ENCODE measurements around the gene NKD1. TPM values are rescaled to one million over a fixed set of nuclear protein-coding genes. Genes with fewer than 3 reads are reported as not detected.

NKD1 gene
- total RNA-seq, 2 experiments from 2014 or later = 0.67 to 1.6 TPM

DNA sequence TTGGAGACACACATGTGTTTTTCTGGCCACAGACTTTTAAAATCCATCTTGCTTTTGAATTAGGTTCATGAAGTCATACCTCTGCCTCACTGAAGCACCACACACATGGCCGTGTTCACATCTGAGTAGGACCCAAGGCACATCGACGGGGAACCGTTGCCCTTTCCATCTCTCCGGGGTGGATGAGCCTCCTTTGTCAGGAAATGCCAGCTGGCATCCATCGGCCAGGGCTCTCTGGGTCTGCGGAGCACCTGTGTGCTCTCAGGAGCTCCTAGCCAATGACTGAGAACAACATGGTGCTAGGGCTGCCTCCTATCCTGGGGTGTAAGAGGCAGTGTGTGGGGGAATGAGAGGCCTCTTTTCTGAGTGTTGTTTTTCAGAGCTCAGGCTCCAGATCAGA is 24.5 kb upstream of the NKD1 start:
- intact Hi-C loops (cut with micrococcal nuclease) = no loop called here
- H3K27me3 Mint-ChIP-seq = peaks cover 5% of the 10 kb centered on the region
- H3K4me3 Mint-ChIP-seq = no peak overlapping the region
- ChIA-PET CTCF (interaction anchor here (1.6 kb wide), 1 partner anchor 283 kb away, joined by 4 read pairs; no protein-coding TSS in a partner anchor), POLR2A (no interaction called here)
- no peaks in the 10 kb centered on the region for H3K4me1 Mint-ChIP-seq (ENCODE audit: low read depth)
- H3K27ac Mint-ChIP-seq = no peak overlapping the region
- H3K9me3 Mint-ChIP-seq = no peaks in the 10 kb centered on the region
- H3K36me3 Mint-ChIP-seq = no peaks in the 10 kb centered on the region
- no peak for DNase-seq

DNA sequence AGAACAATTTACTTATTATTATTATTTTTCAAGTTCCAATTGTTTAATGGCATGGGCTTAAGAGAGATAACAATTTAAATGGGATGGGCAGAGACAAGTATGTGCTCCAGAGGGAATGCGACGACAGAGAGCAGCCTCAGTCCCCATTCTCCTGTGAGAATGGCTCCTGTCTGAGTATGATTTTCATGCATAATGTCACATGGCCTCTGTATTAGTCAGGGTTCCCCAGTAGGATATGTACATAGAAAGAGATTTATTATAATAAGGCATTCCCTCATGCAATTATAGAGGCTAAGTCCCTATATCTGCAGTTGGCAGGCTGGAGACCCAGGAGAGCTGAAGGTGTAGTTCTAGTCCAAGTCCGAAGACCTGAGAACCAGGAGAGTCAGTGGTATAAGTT is 22.9 kb upstream of the NKD1 start:
- peaks cover 5% of the 10 kb centered on the region for H3K27me3 Mint-ChIP-seq
- peaks cover 15% of the 10 kb centered on the region for H3K9me3 Mint-ChIP-seq
- no peak for DNase-seq
- no peak overlapping the region for H3K27ac Mint-ChIP-seq
- H3K36me3 Mint-ChIP-seq = no peaks in the 10 kb centered on the region
- intact Hi-C loops (cut with micrococcal nuclease) = no loop called here
- CTCF ChIA-PET = no interaction called here
- POLR2A ChIA-PET = no interaction called here
- H3K4me1 Mint-ChIP-seq (ENCODE audit: low read depth) = no peaks in the 10 kb centered on the region
- no peak overlapping the region for H3K4me3 Mint-ChIP-seq

DNA sequence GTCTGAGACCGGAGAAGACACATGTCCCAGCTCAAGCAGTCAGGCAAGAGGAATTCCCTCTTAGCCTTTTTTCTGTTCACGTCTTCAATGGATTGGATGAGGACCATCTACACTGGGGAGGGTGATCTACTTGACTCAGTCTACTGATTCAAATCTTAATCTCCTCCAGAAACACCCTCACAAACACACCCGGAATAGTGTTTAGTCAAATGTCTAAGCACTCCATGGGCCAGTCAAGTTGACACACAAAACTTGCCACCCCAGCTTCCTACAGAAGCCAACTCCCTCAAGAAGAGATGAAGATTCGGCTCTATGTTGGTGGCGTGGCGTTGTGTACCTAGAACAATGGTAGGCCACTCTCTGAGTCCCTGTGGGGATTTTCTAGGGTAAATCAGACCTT is 22.5 kb upstream of the NKD1 start:
- POLR2A ChIA-PET = no interaction called here
- H3K4me3 Mint-ChIP-seq = no peak overlapping the region
- H3K36me3 Mint-ChIP-seq = no peaks in the 10 kb centered on the region
- H3K4me1 Mint-ChIP-seq (ENCODE audit: low read depth) = no peaks in the 10 kb centered on the region
- intact Hi-C loops (cut with micrococcal nuclease) = no loop called here
- H3K27ac Mint-ChIP-seq = no peak overlapping the region
- no peak for DNase-seq
- H3K9me3 Mint-ChIP-seq = peaks cover 19% of the 10 kb centered on the region
- CTCF ChIA-PET = no interaction called here
- H3K27me3 Mint-ChIP-seq = peaks cover 5% of the 10 kb centered on the region

DNA sequence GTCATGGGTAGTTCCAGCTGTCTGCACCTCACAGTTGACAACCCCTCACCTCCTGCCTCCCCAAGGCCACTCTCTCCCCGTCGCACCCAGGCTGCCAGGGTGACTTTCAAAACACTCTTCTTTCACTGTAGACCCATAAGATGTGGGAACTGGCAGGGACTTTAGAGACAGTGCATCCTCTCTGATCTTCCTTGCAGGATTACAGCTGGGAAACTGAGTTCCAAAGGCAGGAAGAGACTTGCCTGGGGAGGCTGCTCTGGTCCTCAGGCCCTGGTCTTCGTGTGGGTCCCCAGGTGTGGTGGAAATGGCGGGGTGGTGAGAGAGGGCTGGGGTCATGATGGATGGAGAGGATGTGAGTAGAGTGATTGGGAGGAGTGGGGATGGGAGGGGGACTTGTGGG is 21.9 kb upstream of the NKD1 start:
- H3K4me1 Mint-ChIP-seq (ENCODE audit: low read depth) = no peaks in the 10 kb centered on the region
- intact Hi-C loops (cut with micrococcal nuclease) = no loop called here
- ChIA-PET POLR2A (no interaction called here), CTCF (no interaction called here)
- no peak for DNase-seq
- H3K27ac Mint-ChIP-seq = no peak overlapping the region
- peaks cover 19% of the 10 kb centered on the region for H3K9me3 Mint-ChIP-seq
- peaks cover 5% of the 10 kb centered on the region for H3K27me3 Mint-ChIP-seq
- H3K4me3 Mint-ChIP-seq = no peak overlapping the region
- no peaks in the 10 kb centered on the region for H3K36me3 Mint-ChIP-seq

DNA sequence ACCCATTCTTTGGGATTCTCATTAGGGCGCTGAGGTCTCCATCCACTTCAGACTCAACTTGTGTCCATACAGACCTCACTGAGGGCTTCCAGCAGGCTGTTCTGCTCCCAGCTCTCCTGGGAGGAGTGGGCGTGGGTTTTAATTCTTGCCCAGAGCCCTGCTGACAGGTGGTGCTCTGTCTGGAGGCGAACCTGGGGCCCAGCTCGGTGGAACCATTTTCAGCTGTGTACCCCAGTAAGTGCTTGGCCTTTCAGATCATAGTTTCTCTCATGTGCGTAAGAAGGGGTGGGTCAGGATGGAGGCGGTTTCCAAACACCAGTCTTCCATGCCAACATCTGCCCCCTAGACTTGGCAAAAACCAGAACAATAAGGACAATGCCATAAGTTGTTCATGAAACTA is 21.4 kb upstream of the NKD1 start:
- no peaks in the 10 kb centered on the region for H3K36me3 Mint-ChIP-seq
- CTCF ChIA-PET = no interaction called here
- H3K4me1 Mint-ChIP-seq (ENCODE audit: low read depth) = no peaks in the 10 kb centered on the region
- peaks cover 5% of the 10 kb centered on the region for H3K27me3 Mint-ChIP-seq
- peaks cover 19% of the 10 kb centered on the region for H3K9me3 Mint-ChIP-seq
- no peak overlapping the region for H3K4me3 Mint-ChIP-seq
- no peak overlapping the region for H3K27ac Mint-ChIP-seq
- intact Hi-C loops (cut with micrococcal nuclease) = no loop called here
- POLR2A ChIA-PET = no interaction called here
- DNase-seq = no peak

DNA sequence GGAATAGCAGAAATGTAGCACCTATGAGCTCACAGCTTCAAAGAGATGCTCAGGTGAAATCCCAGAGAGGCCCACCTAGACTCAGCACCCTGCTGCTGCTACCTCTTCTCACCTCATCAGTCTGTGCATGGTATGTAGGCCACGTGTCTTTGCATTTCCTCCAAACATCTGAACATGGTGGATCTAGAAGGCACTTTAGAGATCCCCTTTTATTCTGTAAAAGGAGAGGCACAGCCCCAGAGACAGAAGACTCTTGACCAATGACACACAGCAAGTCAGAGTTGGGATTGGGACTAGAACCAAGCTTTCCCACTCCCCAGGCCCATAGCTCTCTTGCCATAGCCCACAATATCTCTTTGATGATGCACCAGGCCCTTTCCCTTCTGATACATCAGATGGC is 19.4 kb upstream of the NKD1 start:
- no peak overlapping the region for H3K4me3 Mint-ChIP-seq
- CTCF ChIA-PET = no interaction called here
- H3K27me3 Mint-ChIP-seq = peaks cover 3% of the 10 kb centered on the region
- H3K4me1 Mint-ChIP-seq (ENCODE audit: low read depth) = no peaks in the 10 kb centered on the region
- DNase-seq = no peak
- H3K36me3 Mint-ChIP-seq = no peaks in the 10 kb centered on the region
- POLR2A ChIA-PET = no interaction called here
- no peak overlapping the region for H3K27ac Mint-ChIP-seq
- H3K9me3 Mint-ChIP-seq = peaks cover 19% of the 10 kb centered on the region
- intact Hi-C loops (cut with micrococcal nuclease) = no loop called here

DNA sequence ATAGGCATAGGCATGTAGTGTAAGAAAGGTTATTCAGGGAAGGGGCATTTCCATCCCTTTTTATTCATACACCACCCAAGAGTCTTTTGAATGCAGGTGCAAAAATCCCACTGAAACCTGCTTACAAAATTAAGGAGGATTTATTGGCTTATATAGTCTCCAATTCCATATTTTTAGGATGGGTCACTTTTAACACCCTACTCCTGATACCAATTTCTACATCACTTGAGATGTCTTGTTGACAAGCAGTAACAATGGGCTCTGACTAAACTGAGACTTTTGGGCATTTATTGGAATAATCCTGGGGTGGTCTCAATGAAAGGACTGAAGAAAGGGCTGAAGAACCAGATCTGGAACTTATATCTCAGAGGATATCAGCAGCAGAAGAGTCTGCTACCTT is 18.9 kb upstream of the NKD1 start:
- Mint-ChIP-seq H3K27me3 (peaks cover 3% of the 10 kb centered on the region), H3K4me1 (ENCODE audit: low read depth) (no peaks in the 10 kb centered on the region), H3K4me3 (no peak overlapping the region), H3K9me3 (peaks cover 19% of the 10 kb centered on the region), H3K36me3 (no peaks in the 10 kb centered on the region), H3K27ac (no peak overlapping the region)
- DNase-seq = no peak
- ChIA-PET POLR2A (no interaction called here), CTCF (no interaction called here)
- intact Hi-C loops (cut with micrococcal nuclease) = no loop called here

DNA sequence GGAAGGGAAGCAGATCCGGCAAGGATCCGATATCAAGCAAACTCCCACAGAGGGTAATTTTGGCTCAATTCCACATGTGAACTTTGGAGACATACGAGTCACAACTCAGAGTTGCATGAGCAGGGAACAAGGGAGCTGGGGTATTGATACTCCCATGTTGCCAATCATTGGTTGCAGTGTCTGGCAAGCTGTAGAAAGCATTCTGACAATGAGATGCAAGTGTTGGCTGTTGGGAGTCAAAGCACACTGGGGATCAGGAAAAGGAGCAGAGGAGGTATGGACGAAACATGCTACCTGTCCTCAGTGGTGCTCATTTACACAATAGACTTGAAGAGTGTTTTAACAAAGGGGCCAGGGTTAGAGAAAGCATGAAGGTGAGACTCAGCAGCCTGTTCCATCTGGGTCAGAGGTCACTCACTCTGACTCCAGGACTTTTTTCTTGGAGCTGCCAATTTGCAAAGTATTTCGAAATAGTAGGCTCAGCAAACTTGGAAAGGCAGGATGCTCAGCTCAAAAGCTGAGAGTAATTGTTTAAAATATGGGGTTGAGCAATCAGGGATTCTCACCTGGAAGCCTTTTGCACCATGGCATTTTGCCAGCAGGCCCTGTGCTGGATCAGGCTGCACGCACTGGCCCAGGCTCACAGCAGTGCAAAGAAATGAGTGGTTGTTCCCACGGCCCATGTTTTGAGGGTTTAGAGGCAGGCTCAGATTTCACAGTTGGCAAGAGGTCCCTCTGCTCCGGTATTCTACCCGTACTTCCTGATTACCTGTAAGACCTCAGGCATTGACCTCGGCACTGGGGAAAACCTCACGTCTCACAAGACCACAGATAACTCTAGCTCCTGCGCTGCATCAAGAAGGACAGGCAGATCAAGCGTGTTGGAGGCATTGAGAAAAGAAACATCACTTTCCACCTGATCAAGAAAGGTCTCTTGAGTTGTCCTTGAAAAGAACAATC is 17.6 kb upstream of the NKD1 start:
- POLR2A ChIA-PET = no interaction called here
- DNase-seq = no peak
- peaks cover 3% of the 10 kb centered on the region for H3K27me3 Mint-ChIP-seq
- H3K4me1 Mint-ChIP-seq (ENCODE audit: low read depth) = no peaks in the 10 kb centered on the region
- intact Hi-C loops (cut with micrococcal nuclease) = no loop called here
- H3K36me3 Mint-ChIP-seq = no peaks in the 10 kb centered on the region
- peaks cover 19% of the 10 kb centered on the region for H3K9me3 Mint-ChIP-seq
- CTCF ChIA-PET = interaction anchor here (0.9 to 1.1 kb wide), 2 partner anchors 20 to 174 kb away, joined by 3 to 4 read pairs; no protein-coding TSS in a partner anchor
- H3K27ac Mint-ChIP-seq = no peak overlapping the region
- no peak overlapping the region for H3K4me3 Mint-ChIP-seq

DNA sequence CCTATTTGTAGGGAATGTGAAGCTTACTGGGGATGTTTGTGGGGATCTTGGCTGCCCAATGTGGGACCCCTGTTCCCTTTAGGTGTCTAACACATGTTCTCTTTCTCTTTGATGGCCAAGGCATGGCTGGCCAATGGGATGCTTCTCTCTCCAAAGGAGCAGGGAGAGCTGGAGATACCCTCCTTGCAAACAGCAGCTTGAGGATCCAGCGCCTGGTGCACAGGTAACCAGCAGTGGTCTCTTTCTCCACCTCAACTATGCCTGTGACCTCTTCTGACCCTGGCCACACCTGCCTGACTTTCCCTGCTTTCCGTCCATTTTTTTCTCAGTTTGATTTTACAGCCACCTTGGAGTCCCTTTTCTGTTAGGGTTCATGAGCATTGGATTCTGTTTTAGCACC is 16.8 kb upstream of the NKD1 start:
- no peak for DNase-seq
- Mint-ChIP-seq H3K9me3 (peaks cover 19% of the 10 kb centered on the region), H3K4me3 (no peak overlapping the region), H3K4me1 (ENCODE audit: low read depth) (no peaks in the 10 kb centered on the region), H3K27ac (no peak overlapping the region), H3K27me3 (peaks cover 2% of the 10 kb centered on the region), H3K36me3 (no peaks in the 10 kb centered on the region)
- intact Hi-C loops (cut with micrococcal nuclease) = no loop called here
- POLR2A ChIA-PET = no interaction called here
- CTCF ChIA-PET = interaction anchor here (0.6 to 1.1 kb wide), 3 partner anchors 20 to 175 kb away, joined by 3 to 4 read pairs (median 3); no protein-coding TSS in a partner anchor

DNA sequence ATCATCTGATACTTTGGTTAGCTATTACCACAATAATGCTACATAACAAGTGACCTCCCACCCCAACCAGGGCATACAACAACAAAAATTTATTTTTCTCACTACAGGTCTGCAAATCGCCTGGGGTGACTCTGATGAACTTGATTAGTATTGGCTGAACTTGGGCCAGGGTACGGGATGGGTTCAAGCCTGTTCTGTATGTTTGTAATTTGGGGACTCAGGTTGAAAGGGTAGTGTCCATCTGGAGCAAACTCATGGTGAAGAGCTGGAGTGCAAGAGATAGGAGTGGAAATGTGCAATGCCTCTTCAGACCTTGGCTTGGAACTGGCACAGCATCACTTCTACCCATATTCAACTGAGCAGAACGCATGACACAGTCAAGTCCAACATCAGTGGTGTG is 16.3 kb upstream of the NKD1 start:
- POLR2A ChIA-PET = no interaction called here
- intact Hi-C loops (cut with micrococcal nuclease) = no loop called here
- Mint-ChIP-seq H3K4me3 (no peak overlapping the region), H3K36me3 (no peaks in the 10 kb centered on the region), H3K4me1 (ENCODE audit: low read depth) (no peaks in the 10 kb centered on the region), H3K27me3 (peaks cover 2% of the 10 kb centered on the region), H3K9me3 (peaks cover 19% of the 10 kb centered on the region), H3K27ac (no peak overlapping the region)
- DNase-seq = no peak
- CTCF ChIA-PET = interaction anchor here (0.6 to 1.1 kb wide), 3 partner anchors 20 to 176 kb away, joined by 3 to 4 read pairs (median 3); no protein-coding TSS in a partner anchor

DNA sequence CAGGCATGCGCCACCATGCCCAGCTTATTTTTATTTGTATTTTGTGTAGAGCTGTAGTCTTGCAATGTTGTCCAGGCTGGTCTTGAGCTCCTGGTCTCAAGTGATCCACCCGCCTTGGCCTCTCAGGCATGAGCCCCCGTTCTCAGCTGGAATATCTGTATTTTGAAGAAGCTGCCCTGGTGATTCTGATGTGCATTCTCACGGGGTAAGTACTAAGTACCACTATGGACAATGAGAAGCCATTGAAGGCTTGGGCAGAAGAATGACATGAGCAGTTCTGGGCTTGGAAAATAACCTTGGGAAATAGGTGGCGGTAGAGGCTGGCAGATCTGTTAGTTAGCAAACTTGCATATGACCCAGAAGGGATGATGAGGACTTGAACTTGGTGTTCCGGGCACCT is 15.6 kb upstream of the NKD1 start:
- intact Hi-C loops (cut with micrococcal nuclease) = no loop called here
- H3K4me3 Mint-ChIP-seq = no peak overlapping the region
- H3K27ac Mint-ChIP-seq = no peak overlapping the region
- ChIA-PET POLR2A (no interaction called here), CTCF (no interaction called here)
- no peak for DNase-seq
- no peaks in the 10 kb centered on the region for H3K36me3 Mint-ChIP-seq
- H3K9me3 Mint-ChIP-seq = peaks cover 19% of the 10 kb centered on the region
- H3K27me3 Mint-ChIP-seq = peaks cover 2% of the 10 kb centered on the region
- no peaks in the 10 kb centered on the region for H3K4me1 Mint-ChIP-seq (ENCODE audit: low read depth)

DNA sequence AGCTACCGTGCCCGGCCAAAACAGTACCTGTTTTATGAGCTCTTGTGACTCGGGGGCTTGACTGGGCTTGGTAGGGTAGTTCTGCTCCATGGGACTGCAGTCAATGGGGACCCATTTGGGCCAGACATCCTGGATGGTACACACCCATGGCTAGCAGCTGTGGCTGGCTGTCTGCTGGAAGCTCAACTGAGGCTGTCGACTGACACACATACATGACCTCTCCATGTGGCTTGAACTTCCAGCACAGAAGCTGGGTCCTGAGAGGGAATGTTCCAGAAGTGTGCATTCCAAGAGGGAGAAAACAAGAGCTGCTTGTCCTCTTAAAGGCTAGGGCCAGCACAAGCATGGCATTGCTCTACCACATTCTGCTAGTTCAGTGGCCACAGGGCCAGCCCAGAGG is 14.9 kb upstream of the NKD1 start:
- intact Hi-C loops (cut with micrococcal nuclease) = no loop called here
- Mint-ChIP-seq H3K27ac (no peak overlapping the region), H3K4me3 (no peak overlapping the region), H3K27me3 (peaks cover 2% of the 10 kb centered on the region), H3K9me3 (peaks cover 19% of the 10 kb centered on the region), H3K36me3 (no peaks in the 10 kb centered on the region), H3K4me1 (ENCODE audit: low read depth) (no peaks in the 10 kb centered on the region)
- DNase-seq = no peak
- POLR2A ChIA-PET = no interaction called here
- CTCF ChIA-PET = no interaction called here

DNA sequence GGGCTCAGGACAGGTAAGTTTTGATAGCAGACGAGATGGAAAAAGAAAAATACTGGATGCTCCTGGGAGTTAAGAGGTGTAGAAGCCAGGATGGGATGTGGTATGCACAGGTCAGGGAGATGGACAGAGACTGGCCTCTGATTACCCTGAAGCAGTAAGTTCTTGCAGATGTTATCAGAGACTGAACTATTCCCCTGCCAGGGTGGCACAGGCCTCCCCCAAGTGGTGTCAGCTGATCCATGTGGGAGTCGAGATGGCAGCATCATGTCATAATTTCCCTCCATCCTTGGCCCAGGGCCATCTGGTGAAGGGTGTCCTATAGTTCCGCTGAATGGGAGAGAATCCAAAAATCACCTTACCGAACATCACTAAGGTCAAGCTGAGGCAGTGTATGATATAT is 14.1 kb upstream of the NKD1 start:
- Mint-ChIP-seq H3K4me3 (no peak overlapping the region), H3K27ac (no peak overlapping the region), H3K27me3 (no peaks in the 10 kb centered on the region), H3K4me1 (ENCODE audit: low read depth) (no peaks in the 10 kb centered on the region), H3K36me3 (no peaks in the 10 kb centered on the region), H3K9me3 (peaks cover 15% of the 10 kb centered on the region)
- ChIA-PET CTCF (no interaction called here), POLR2A (no interaction called here)
- DNase-seq = no peak
- intact Hi-C loops (cut with micrococcal nuclease) = no loop called here
